Measurements from ENCODE around the gene LDB1.
A peak's percentile ranks its signal among the peaks of the same experiment; 100 is the strongest.

Gene LDB1

DNA sequence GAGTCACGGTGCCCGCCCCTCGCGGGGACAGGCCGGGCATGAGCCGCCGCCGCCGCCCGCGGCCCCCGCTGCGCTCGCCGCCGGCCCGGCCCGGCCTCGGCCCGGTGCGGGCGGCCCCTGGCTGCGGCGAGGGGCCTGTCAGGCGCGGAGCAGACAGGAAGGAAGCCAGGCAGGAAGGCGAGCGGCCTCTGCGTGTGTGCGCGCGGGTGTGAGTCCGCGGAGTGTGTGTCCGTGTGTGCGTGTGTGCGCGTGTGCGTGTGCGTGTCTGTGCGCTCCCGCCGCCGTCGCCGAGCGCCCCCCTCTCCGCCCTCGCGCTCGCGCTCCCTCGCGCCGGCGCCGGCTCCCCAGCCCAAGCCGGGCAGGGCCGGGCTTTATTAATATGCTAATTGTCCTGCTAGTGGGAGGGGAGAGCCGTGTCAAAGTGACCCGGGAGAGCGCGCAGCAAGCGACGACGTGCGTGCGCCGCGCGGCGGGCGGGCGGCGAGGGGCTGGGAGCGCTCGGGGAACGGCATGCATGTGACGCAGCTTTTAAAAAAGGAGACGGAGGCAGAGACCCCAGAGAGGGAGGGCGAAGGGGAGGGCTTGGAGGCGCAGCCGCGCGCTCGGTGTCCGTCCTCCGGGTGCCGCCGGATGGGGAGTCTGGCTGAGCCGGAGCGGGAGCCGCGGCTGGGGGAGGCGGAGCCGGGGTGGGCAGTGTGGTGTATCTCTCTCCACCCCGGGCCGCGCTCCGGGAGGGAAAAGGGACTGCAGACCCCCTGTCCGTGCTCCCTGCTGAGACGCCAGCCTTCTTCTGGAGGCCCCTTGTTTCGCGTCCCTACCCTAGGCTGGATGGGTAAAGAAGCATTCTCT, at the start of gene LDB1:
Gene LDB1 (minus strand): TSS at position 227 of the 849 bp plus-strand sequence. CDS start 258 bp downstream, outside the sequence.
- DNase-seq: peak; percentile 84

- no peak for DNase-seq
Observed at GRCh38 chr10:102167861-102168260, 47.7 kb upstream of the LDB1 start.

DNA sequence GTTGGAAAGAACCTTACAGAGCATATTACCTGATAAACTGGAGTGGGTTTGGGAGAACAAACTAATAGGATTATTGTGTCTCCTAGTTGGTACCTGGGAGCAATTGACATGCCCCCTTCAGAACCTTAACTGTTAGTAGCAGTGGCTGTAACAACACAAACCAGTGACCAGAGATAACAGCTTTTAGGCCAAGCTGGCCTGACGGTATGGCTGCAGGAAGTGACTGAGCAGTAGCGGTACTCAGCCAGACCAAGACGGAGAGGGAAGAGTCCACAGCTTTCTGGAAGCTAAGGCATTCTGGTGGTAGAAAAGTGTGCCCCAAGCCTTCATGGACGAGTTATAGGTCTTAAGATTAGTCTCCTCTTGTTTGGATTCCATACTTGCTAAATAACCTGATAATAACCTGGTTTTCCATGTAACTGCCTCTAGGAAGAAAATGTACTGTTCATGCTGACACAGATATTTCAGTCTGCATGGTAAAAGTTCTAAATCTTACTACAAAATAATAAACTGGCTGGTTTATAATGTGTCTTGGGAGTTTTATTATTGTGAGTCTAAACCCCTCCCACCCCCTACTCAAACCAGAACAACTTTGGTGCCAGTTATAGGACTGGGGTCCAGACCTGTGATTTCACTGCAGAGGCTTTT, 43.3 kb upstream of the LDB1 start:
- DNase-seq: no peak

- no peak for DNase-seq
Observed at GRCh38 chr10:102159831-102160230, 39.7 kb upstream of the LDB1 start.

- no peak for DNase-seq
Observed at GRCh38 chr10:102159051-102159597, 39.0 kb upstream of the LDB1 start.

GRCh38 chr10:102157224-102157623, 37.1 kb upstream of the LDB1 start:
- DNase-seq: peak; percentile 35

DNA sequence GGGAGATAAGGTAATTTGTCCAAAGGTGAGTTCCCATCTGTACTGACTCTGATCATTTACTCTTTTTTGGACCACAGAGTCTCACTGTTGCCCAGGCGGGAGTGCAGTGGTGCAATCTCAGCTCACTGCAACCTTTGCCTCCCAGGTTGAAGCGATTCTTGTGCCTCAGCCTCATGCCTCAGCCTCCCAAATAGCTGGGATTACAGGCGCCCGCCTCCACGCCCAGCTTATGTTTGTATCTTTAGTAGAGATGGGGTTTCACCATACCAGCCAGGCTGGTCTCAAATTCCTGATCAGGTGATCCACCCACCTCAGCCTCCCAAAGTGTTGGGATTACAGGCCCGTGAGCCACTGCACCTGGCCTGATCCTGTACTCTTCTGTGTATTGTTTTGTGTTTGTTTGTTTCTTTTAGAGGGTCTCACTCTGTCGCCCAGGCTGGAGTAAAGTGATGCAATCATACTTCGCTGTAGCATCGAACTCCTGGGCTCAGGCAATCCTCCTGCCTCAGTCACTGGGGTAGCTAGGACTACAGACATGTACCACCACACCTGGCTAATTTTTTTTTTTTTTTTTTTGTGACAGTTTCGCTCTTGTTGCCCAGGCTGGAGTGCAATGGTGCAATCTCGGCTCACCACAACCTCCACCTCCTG, 34.4 kb upstream of the LDB1 start:
- no peak for DNase-seq

GRCh38 chr10:102153093-102153620, 33.0 kb upstream of the LDB1 start:
- no peak for DNase-seq

DNA sequence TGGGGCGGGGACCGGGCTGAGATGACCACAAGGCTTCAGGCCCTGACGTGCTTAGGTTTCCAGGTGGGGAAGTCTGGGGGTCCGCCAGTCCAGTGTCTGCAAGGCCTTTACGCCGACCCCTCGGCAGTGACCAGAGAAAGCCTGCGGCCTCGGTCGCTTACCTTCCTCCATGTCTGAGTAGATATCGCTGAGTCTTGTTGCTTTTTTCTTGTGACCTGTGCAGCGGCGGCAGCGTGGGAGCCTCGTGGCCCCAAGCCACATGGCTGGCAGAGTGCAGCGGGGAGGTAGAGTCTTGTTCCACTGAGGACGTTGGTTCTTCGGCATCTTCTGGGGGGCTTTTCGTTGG, 32.4 kb upstream of the LDB1 start:
- peak; percentile 50 for DNase-seq

DNA sequence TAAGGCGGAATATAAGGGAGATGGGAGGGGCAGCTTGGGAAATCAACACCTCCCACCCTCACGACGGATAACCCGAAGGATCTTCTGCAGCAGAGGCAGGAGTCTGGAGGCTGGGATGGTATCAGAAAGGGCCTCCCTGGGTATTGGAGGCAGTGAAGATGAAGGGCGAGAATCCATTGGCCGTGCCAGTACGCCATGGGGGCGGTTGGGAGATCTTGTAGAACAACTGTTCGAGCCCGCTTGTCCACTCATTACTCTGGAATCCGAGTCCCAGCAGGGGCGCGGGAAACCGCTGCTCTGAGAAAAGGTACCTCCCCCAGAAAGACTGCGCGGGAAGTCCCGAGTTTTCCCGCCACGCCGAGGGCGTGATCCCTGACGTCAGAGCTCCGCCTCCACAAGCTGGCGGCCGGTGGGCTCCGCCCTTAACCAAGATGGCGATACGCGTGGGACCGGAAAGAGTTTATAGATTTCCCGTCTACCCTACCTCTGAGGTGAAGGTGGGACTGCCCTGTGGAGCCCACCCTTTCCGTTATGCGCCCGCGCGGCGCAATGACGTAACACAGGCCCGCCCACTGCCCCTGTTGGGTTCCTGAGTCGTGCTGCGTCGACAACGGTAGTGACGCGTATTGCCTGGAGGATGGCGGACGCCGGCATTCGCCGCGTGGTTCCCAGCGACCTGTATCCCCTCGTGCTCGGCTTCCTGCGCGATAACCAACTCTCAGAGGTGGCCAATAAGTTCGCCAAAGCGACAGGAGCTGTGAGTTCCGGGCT, 31.8 kb upstream of the LDB1 start, which contains the start of gene NOLC1:
Gene NOLC1 (plus strand): TSS at position 616 of the 771 bp plus-strand sequence. CDS start 22 bp downstream, at position 638.
- DNase-seq: peak; percentile 99

DNA sequence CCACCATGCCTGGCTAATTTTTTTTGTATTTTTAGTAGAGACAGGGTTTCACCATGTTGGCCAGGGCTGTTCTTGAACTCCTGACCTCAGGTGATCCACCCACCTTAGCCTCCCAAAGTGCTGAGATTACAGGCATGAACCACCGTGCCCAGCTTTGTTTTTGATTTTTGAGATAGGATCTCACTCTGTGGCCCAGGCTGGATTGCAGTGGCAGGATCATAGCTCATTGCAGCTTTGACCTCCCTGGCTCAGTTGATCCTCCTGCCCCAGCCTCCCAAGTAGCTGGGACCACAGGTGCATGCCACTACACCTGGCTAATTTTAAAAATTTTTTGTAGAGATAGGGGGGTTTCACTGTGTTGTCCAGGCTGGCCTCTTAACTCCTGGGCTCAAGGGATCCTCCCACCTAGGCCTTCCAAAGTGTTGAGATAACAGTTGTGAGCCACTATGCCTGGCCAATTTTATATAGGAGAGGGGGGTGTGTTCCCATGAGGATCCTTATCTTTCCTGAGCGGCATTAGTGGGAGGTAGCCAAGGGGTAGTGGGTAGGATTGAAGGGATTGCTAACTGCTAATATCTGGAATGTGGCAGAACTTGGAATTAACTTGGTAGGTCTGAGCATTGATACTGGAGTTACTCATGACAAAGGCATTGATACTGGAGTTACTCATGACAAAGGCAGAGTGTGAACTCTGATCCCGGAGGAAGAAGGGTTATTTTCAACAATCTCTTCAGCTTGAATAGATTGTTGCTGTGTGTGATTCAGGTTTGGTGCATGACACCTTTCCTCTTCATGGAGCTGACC, 31.0 kb upstream of the LDB1 start:
- no peak for DNase-seq

GRCh38 chr10:102148275-102148674, 28.1 kb upstream of the LDB1 start:
- DNase-seq: no peak

- DNase-seq: no peak
Observed at GRCh38 chr10:102147561-102147960, 27.4 kb upstream of the LDB1 start.

DNA sequence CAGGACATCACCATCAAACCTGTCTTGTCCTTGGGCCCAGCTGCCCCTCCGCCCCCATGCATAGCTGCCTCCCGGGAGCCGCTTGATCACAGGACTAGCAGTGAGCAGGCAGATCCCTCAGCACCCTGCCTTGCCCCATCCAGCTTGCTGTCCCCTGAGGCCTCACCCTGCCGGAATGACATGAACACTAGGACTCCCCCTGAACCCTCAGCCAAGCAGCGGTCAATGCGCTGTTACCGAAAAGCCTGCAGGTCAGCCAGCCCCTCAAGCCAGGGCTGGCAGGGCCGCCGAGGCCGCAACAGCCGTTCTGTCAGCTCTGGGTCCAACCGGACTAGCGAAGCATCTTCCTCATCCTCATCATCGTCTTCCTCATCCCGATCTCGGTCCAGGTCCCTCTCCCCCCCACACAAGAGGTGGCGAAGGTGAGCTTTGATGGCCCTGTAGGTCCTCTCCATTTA, 26.8 kb upstream of the LDB1 start:
- no peak for DNase-seq

GRCh38 chr10:102141583-102142107, 21.5 kb upstream of the LDB1 start:
- DNase-seq: no peak

GRCh38 chr10:102140913-102141540, 20.9 kb upstream of the LDB1 start:
- DNase-seq: no peak

- DNase-seq: no peak
Observed at GRCh38 chr10:102140218-102140617, 20.1 kb upstream of the LDB1 start.

GRCh38 chr10:102139281-102140110, 19.3 kb upstream of the LDB1 start:
- no peak for DNase-seq

DNA sequence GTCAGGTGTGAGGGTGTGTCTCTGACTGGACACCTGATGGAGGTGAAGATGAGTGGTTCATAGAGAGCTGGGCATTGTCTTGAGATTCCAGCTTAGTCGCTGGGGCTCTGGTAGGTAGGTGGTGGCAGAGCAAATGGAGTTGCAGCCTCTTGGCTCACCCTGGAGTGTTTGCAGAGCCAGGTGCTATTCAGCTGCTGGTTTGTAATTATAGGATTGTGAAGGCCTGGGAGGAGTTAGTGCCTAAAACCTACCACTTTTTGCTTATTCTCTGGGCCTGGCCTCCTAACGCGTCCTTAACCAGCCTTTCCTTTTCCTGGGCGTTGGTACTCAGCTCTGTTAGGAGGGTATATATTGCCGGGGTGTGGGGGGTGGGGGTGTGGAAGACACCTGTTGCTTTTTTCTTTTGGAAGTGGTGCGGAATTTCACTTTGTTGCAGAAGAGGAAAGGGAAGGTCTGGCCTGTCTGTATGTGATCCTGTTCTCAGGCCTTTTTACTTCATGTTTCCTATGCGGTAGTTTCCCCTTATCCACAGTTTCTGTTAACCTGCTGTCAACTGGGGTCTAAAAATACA, 15.9 kb upstream of the LDB1 start:
- peak; percentile 52 for DNase-seq

All from NCI-H146 (cell line).